NOMO-1 treated with DMSO at 0.1 percent for 48 hours (cell line): ENCODE measurements around the gene DLL4.
A peak's percentile ranks its signal among the peaks of the same experiment; 100 is the strongest.
"Not testable (repeated sequence)": the region's sequence is repeated elsewhere in the genome, so short reads cannot be mapped to it uniquely, and the experiment has no call there.

Source experiments
- DNase-seq: peaks from one replicate; lab custom pipeline; 2025; ENCODE audit not compliant: unreplicated experiment; lab: John Stamatoyannopoulos, UW

Gene DLL4

GRCh38 chr15:40941528-40942336, 12.6 kb downstream of the DLL4 start:
- peak; percentile 80 for DNase-seq

GRCh38 chr15:40942337-40942854, 13.3 kb downstream of the DLL4 start:
- peak; percentile 49 for DNase-seq

GRCh38 chr15:40942878-40943277, 13.7 kb downstream of the DLL4 start:
- no peak for DNase-seq

DNA sequence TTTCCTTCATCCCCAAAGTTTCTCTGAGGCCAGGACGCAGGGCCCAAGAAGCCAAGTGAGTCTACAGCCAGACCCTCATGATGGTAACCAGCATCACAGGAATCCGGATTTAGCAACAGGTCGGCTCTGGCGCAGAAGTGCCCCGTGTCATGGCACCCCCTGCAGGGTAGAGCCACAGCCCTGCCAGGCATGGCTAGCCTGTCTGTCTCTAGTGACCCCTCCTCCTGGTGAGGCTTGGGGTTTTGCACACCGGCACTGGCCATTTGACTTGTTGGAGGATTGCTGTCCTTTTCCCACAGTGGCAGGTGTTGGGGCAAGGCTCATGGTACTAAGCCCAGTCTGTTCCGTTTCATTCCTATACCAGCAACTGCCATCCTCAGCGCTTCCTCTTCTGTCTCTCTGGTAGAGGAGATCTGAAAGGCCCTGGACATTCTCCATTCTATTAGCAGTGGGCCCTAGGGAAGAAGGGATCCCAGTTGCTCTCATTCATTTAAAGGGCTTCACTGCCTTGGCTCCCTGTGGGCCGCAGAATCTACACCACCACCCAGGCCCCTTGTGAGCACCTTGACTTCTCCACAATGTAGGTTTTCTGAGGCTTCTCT, 14.7 kb downstream of the DLL4 start:
- DNase-seq = no peak

- no peak for DNase-seq
Measured at GRCh38 chr15:40944510-40945296, 15.6 kb downstream of the DLL4 start.

DNA sequence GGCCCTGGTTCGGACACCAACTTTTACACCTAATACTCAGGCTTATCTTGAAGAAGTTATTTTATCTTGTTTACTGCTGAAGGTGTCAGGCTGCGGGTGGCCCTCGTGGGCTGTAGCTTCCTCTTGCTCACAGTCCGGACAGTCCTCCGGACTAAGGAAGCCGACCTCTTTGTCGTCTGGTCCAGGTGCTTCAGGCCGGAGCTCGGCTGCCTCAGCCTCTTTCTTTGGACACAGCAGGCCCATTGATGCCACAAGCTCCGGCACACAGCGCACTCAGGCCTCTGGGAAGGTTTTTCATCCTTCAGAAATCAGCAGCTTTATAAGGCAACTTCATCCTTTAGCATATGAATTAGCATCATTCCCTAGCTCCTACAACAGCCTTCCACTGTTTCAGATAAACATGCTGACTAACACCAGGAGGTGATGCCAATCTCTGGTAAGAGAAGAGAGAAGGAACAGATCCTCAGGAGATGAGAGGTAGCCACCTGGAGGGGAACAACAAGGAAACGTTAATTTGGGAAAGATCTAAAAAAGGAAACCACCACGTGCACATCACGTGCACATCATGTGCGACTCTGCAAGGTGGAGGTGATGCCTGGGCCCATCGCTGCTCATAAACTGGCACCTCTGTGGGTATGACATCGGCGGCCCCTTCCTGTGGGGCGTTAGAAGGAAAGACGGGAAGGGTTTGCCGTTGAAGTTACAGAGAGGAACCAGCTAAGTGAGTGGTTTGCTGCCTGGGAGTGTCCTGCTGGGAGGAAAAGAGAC, 19.8 kb downstream of the DLL4 start:
- DNase-seq = no peak

DNA sequence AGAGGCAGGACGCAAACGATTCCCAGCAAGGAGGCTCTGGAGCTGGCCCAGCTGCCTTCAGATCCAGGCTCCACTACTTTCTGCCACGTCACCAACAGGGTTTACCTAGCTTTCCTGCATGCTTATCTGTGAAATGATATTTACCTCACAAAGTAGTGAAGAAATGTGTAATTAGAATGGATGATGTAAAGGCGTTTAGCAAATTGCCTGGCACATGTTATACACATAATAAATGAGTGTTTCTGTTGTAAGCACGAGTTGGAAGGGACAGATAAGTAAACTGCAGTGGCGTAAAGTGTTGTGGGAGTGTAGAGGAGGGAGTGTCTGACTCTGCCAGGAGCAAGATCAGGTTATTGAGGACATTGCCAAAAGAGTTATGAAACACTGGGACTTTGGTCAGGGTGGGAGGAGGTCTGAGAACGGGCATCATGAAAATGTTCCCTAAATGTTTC, 20.6 kb downstream of the DLL4 start:
- DNase-seq = no peak

GRCh38 chr15:40951764-40952163, 22.6 kb downstream of the DLL4 start:
- DNase-seq = no peak

GRCh38 chr15:40952301-40952900, 23.3 kb downstream of the DLL4 start:
- no peak for DNase-seq

- DNase-seq = peak; percentile 94
Measured at GRCh38 chr15:40952901-40953712, 24.0 kb downstream of the DLL4 start, which contains the start of gene CHAC1. Gene CHAC1 (plus strand): TSS chr15:40953471. CDS start chr15:40953584, 113 bp downstream.

GRCh38 chr15:40953713-40954074, 24.6 kb downstream of the DLL4 start:
- no peak for DNase-seq

DNA sequence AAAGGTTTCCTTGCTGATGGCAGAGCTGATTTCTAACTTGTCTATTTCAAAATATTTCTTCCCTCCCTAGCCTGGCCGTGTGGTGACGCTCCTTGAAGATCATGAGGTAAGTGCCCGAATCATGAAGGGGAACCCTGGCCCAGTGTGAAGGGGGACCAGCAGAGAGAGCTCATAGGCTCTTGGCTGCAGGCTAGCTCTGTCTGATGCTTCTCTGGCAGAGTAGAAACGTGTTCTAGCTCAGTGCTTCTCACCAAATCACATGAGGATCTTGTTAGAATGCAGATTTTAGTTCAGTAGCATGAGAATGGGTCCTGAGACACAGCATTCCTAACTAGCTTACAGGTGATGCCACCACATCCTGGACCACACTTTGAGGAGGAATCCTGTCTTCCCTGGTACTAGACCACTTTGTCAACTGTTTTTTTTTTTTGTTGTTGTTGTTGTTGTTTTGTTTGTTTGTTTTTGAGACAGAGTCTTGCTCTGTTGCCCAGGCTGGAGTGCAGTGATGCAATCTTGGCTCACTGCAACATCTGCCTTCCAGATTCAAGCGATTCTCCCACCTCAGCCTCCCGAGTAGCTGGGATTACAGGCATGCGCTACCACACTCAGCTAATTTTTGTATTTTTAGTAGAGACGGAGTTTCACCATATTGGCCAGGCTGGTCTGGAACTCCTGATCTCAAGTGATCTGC, 25.2 kb downstream of the DLL4 start:
- not testable (repeated sequence) for DNase-seq

GRCh38 chr15:40955141-40955903, 26.2 kb downstream of the DLL4 start:
- no peak for DNase-seq

DNA sequence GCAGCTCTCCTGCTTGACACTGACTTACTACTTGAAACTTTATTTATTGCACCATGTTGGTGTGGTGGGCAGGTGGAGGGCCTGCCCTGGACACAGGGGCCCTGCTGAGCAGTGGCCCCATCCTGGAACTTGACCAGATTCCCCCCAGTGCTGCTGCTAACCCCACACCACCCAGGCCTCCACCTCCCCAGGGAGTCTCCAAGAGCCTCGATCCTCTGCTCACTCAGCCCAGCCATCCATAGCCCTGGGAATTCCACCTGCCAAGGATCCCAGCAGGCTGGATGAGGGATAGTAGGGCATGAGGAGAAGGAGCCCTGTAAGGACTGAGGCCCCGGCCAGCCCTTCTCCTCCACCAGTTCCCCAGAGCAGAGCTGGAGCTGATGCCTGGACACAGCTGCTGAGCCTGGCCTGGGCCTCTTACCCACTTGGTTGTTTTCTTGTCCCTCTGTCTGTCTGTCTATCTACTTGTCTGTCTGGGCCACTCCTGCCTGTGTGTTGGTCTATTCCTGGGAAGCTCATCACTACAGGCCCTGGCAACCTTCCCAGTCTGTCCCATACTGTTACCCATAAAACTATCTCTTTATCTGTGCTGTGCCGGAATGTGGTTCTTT, 26.9 kb downstream of the DLL4 start:
- no peak for DNase-seq

DNA sequence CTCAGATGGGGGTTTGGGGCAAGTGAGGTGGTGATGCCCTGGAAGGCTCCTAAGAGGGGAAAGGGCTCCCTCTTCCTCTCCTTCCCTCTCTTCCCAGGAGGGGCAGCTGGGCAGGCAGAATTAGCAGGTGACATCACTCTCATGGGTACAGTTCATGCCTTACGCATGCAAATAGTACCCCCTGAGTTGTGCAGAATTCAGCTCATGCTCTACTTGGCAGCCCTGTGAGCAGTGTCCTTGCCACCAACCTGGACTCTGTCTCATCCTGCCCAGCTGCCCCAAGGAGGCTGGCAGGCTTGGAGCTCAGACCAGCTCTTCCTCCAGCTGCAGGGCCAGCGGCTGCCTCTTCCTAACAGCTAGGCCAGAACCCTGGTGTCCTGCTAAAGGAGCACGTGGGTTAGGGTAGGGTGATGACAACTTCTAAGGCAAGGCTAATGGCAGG, 27.4 kb downstream of the DLL4 start:
- DNase-seq = no peak

GRCh38 chr15:40957041-40957555, 28.0 kb downstream of the DLL4 start:
- DNase-seq = no peak

DNA sequence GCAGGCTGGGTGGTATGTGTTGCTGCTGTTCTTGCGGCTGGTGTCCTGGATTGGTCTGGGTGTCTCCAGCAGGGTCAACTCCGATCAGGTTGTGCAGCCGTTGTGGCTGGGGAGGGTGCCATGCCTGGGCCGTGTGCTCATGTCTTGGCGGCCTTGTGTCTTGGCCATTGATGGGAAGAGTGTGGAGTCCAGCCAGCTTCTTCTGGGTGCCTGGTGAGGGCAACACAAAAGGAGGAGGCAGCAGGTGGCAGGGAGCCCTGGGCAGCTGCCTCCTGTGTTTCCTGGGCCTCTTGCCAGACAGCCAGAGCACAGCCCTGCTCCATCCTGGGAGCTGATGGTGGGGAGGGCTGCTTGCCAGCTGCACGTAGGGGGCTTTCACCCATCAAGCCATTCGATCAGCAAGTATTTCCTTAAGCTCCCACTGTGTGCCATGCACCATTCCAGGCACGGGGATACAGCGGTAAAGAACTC, 28.5 kb downstream of the DLL4 start:
- no peak for DNase-seq
